ENCODE results near the gene SORCS2. TPM values are rescaled to one million over a fixed set of nuclear protein-coding genes. Genes with fewer than 3 reads are reported as not detected.

SORCS2 gene
- total RNA-seq, 1 experiment from 2014 or later: 4.1 TPM

GRCh38 chr4:7731437-7731836 lies 539.1 kb downstream of the SORCS2 start:
- POLR2A ChIA-PET (ENCODE audit: unreplicated experiment): no interaction called here
- Histone ChIP-seq H3K27me3 (ENCODE audit: low read length) (no peaks in the 10 kb centered on the region), H3K9me2 (replicated peaks; ENCODE audit: low read length) (no peaks in the 10 kb centered on the region), H3K27ac (ENCODE audit: low read length) (no peak overlapping the region), H3K4me3 (ENCODE audit: low read length) (no peak overlapping the region), H3K9me3 (ENCODE audit: low read length) (no peaks in the 10 kb centered on the region), H3K9ac (ENCODE audit: low read length) (no peak overlapping the region), H3K4me2 (ENCODE audit: low read length) (no peak overlapping the region), H3F3A (ENCODE audit: low read length, unreplicated experiment) (no peaks in the 10 kb centered on the region), H2AFZ (ENCODE audit: low read length) (no peak overlapping the region), H4K20me1 (ENCODE audit: low read length) (no peaks in the 10 kb centered on the region), H3K79me2 (ENCODE audit: low read length) (no peaks in the 10 kb centered on the region), H3K36me3 (ENCODE audit: low read depth, low read length) (no peaks in the 10 kb centered on the region), H3K4me1 (ENCODE audit: insufficient read depth, low read length) (no peaks in the 10 kb centered on the region)
- no TSS peak for BruUV-seq (replicated peaks)
- CTCF ChIA-PET: no interaction called here
- intact Hi-C loops (cut with micrococcal nuclease): no loop called here
- TF ChIP-seq EZH2 (IDR thresholded peaks at IDR 0.05; ENCODE audit: low read length, unreplicated experiment) (no peak), CTCF (conservative IDR thresholded peaks at IDR 0.05; ENCODE audit: low read depth, low read length) (no peak), EZH2phosphoT487 (IDR thresholded peaks at IDR 0.05; ENCODE audit: borderline replicate concordance, low read length) (no peak)
- no peak for ATAC-seq
- DNase-seq: no peak

- Histone ChIP-seq H3K9me2 (replicated peaks; ENCODE audit: low read length) (no peaks in the 10 kb centered on the region), H4K20me1 (ENCODE audit: low read length) (no peaks in the 10 kb centered on the region), H3K9me3 (ENCODE audit: low read length) (no peaks in the 10 kb centered on the region), H3K36me3 (ENCODE audit: low read depth, low read length) (no peaks in the 10 kb centered on the region), H3K9ac (ENCODE audit: low read length) (no peak overlapping the region), H2AFZ (ENCODE audit: low read length) (no peak overlapping the region), H3K27ac (ENCODE audit: low read length) (no peak overlapping the region), H3K27me3 (ENCODE audit: low read length) (no peaks in the 10 kb centered on the region), H3K4me2 (ENCODE audit: low read length) (no peak overlapping the region), H3K79me2 (ENCODE audit: low read length) (no peaks in the 10 kb centered on the region), H3K4me1 (ENCODE audit: insufficient read depth, low read length) (no peaks in the 10 kb centered on the region), H3K4me3 (ENCODE audit: low read length) (no peak overlapping the region), H3F3A (ENCODE audit: low read length, unreplicated experiment) (no peaks in the 10 kb centered on the region)
- ChIA-PET POLR2A (ENCODE audit: unreplicated experiment) (no interaction called here), CTCF (no interaction called here)
- no peak for ATAC-seq
- TF ChIP-seq EZH2phosphoT487 (IDR thresholded peaks at IDR 0.05; ENCODE audit: borderline replicate concordance, low read length) (no peak), CTCF (conservative IDR thresholded peaks at IDR 0.05; ENCODE audit: low read depth, low read length) (no peak), EZH2 (IDR thresholded peaks at IDR 0.05; ENCODE audit: low read length, unreplicated experiment) (no peak)
- intact Hi-C loops (cut with micrococcal nuclease): no loop called here
- BruUV-seq (replicated peaks): no TSS peak
- DNase-seq: no peak
Observed at GRCh38 chr4:7732263-7732662, 539.9 kb downstream of the SORCS2 start.

GRCh38 chr4:7733201-7733600 lies 540.9 kb downstream of the SORCS2 start:
- ChIA-PET POLR2A (ENCODE audit: unreplicated experiment) (no interaction called here), CTCF (no interaction called here)
- H3K9me3 ChIP-seq (ENCODE audit: low read length): no peaks in the 10 kb centered on the region
- H3F3A ChIP-seq (ENCODE audit: low read length, unreplicated experiment): no peaks in the 10 kb centered on the region
- H3K9ac ChIP-seq (ENCODE audit: low read length): no peak overlapping the region
- H3K27ac ChIP-seq (ENCODE audit: low read length): no peak overlapping the region
- H3K4me2 ChIP-seq (ENCODE audit: low read length): no peak overlapping the region
- intact Hi-C loops (cut with micrococcal nuclease): no loop called here
- H3K4me3 ChIP-seq (ENCODE audit: low read length): no peak overlapping the region
- DNase-seq: no peak
- H3K4me1 ChIP-seq (ENCODE audit: insufficient read depth, low read length): no peaks in the 10 kb centered on the region
- no peaks in the 10 kb centered on the region for H3K27me3 ChIP-seq (ENCODE audit: low read length)
- no peak overlapping the region for H2AFZ ChIP-seq (ENCODE audit: low read length)
- no peaks in the 10 kb centered on the region for H3K9me2 ChIP-seq (replicated peaks; ENCODE audit: low read length)
- H3K79me2 ChIP-seq (ENCODE audit: low read length): no peaks in the 10 kb centered on the region
- no peak for ATAC-seq
- no peaks in the 10 kb centered on the region for H3K36me3 ChIP-seq (ENCODE audit: low read depth, low read length)
- BruUV-seq (replicated peaks): no TSS peak
- TF ChIP-seq EZH2 (IDR thresholded peaks at IDR 0.05; ENCODE audit: low read length, unreplicated experiment) (no peak), EZH2phosphoT487 (IDR thresholded peaks at IDR 0.05; ENCODE audit: borderline replicate concordance, low read length) (no peak), CTCF (conservative IDR thresholded peaks at IDR 0.05; ENCODE audit: low read depth, low read length) (no peak)
- no peaks in the 10 kb centered on the region for H4K20me1 ChIP-seq (ENCODE audit: low read length)

All from PC-3 (cell line).